Measurements from ENCODE around the gene DES. TPM values are rescaled to one million over a fixed set of nuclear protein-coding genes. Genes with fewer than 3 reads are reported as not detected.

DES gene
- total and polyA plus RNA-seq, 2 donors (not counting 3 experiments of a cell fraction or from before 2014, with no cell fraction given): not detected

- Histone ChIP-seq H3K4me3 (replicated peaks in 1 of 3; ENCODE audit: insufficient read depth in 1 of 3, low read depth in 1 of 3, low read length in 3 of 3) (no peak overlapping the region), H3K9me1 (replicated peaks; ENCODE audit: control insufficient read depth, extremely low read depth, insufficient read depth, low read length) (no peaks in the 10 kb centered on the region), H3K9me3 (replicated peaks; ENCODE audit: control insufficient read depth, insufficient read depth, low read length) (no peaks in the 10 kb centered on the region), H3K36me3 (ENCODE audit: control insufficient read depth in 2 of 2, extremely low read depth in 1 of 2, insufficient read depth in 2 of 2, low read length in 2 of 2) (no peaks in the 10 kb centered on the region), H3K27ac (ENCODE audit: insufficient read depth, low read depth, low read length) (no peak overlapping the region), H3K4me2 (ENCODE audit: insufficient read depth, low read length) (no peak overlapping the region), H3K4me1 (ENCODE audit: control insufficient read depth, extremely low read depth, insufficient read depth, low read length) (peaks cover 4% of the 10 kb centered on the region), H2AFZ (ENCODE audit: low read depth, low read length) (no peak overlapping the region), H4K20me1 (replicated peaks; ENCODE audit: control insufficient read depth, extremely low read depth, insufficient read depth, low read length) (no peaks in the 10 kb centered on the region), H3K27me3 (ENCODE audit: control insufficient read depth in 2 of 2, insufficient read depth in 2 of 2, low read length in 2 of 2) (peaks cover 6 to 13% of the 10 kb centered on the region in 2 experiments), H3K9ac (replicated peaks; ENCODE audit: extremely low read depth, insufficient read depth, low read length) (no peak overlapping the region), H3K79me2 (ENCODE audit: control insufficient read depth, insufficient read depth, low read length) (no peaks in the 10 kb centered on the region)
- DNase-seq (ENCODE audit: low read depth, low spot score) (no peak), FAIRE-seq (no peak)
- ChIA-PET CTCF (interaction anchor here (0.7 to 2.6 kb wide), 9 partner anchors 11 to 82 kb away, joined by 3 to 24 read pairs (median 6); a partner anchor contains a TSS), POLR2A (no interaction called here)
- BruUV-seq (replicated peaks): no TSS peak
- no peak for TF ChIP-seq MYC (IDR thresholded peaks at IDR 0.05; ENCODE audit: low read depth, low read length)
- TF ChIP-seq JUN (IDR thresholded peaks at IDR 0.05; ENCODE audit: borderline replicate concordance, insufficient read depth, insufficient read length, low read depth): no peak
- no peak for TF ChIP-seq FOS (IDR thresholded peaks at IDR 0.05; ENCODE audit: borderline replicate concordance, insufficient read depth, low read length)
- no peak for TF ChIP-seq GATA2 (IDR thresholded peaks at IDR 0.05; ENCODE audit: insufficient read depth, insufficient read length, low read depth, low read length)
- no peak for TF ChIP-seq EZH2 (IDR thresholded peaks at IDR 0.05; ENCODE audit: borderline replicate concordance, low read depth, low read length, severe bottlenecking)
- TF ChIP-seq CTCF (IDR thresholded peaks at IDR 0.05; ENCODE audit: extremely low read depth in 1 of 2, insufficient read depth in 1 of 2, low read depth in 1 of 2, low read length in 2 of 2): no peak
- TF ChIP-seq MAX (IDR thresholded peaks at IDR 0.05; ENCODE audit: insufficient read depth, insufficient read length): no peak
- dilution Hi-C loops (cut with MboI; ENCODE audit: extremely low pct_ligation_motif_present, low sequenced_read_pairs) (no loop called here), intact Hi-C loops (cut with micrococcal nuclease) (no loop called here)
These were observed 29.3 kb downstream of the DES start for GRCh38 chr2:219447242-219448098.
